ENCODE measurements around the gene LAGE3. TPM values are rescaled to one million over a fixed set of nuclear protein-coding genes. Genes with fewer than 3 reads are reported as not detected.
A peak's percentile ranks its signal among the peaks of the same experiment; 100 is the strongest.
"Not testable (repeated sequence)": the region's sequence is repeated elsewhere in the genome, so short reads cannot be mapped to it uniquely, and the experiment has no call there.

The LAGE3 gene
- total RNA-seq, 6 experiments from 2014 or later: 13.8 to 18.3 (median 17.4) TPM

- no peaks in the 10 kb centered on the region for H3K9me3 Mint-ChIP-seq
- peak overlapping the region; percentile 78 for H3K27ac Mint-ChIP-seq
- peaks cover 18% of the 10 kb centered on the region for H3K36me3 Mint-ChIP-seq (ENCODE audit: low read depth)
- no peak overlapping the region for H3K4me3 Mint-ChIP-seq
- H3K4me1 Mint-ChIP-seq (ENCODE audit: low read depth): peaks cover 10% of the 10 kb centered on the region
- peaks cover 4% of the 10 kb centered on the region for H3K27me3 Mint-ChIP-seq (ENCODE audit: insufficient read depth)
- TF ChIP-seq CTCF (IDR thresholded peaks at IDR 0.05): no peak
- no peak for DNase-seq
Observed at GRCh38 chrX:154506483-154507332, 27.6 kb upstream of the LAGE3 start.

GRCh38 chrX:154505734-154506133 lies 26.7 kb upstream of the LAGE3 start:
- TF ChIP-seq CTCF (IDR thresholded peaks at IDR 0.05): no peak
- H3K9me3 Mint-ChIP-seq: no peaks in the 10 kb centered on the region
- H3K27ac Mint-ChIP-seq: peak overlapping the region; percentile 78
- H3K4me3 Mint-ChIP-seq: no peak overlapping the region
- H3K4me1 Mint-ChIP-seq (ENCODE audit: low read depth): peaks cover 10% of the 10 kb centered on the region
- peaks cover 4% of the 10 kb centered on the region for H3K27me3 Mint-ChIP-seq (ENCODE audit: insufficient read depth)
- DNase-seq: peak; percentile 63
- peaks cover 13% of the 10 kb centered on the region for H3K36me3 Mint-ChIP-seq (ENCODE audit: low read depth)

GRCh38 chrX:154502989-154503388 lies 23.9 kb upstream of the LAGE3 start:
- Mint-ChIP-seq H3K27me3 (ENCODE audit: insufficient read depth) (peaks cover 4% of the 10 kb centered on the region), H3K27ac (no peak overlapping the region), H3K4me1 (ENCODE audit: low read depth) (peaks cover 11% of the 10 kb centered on the region), H3K9me3 (no peaks in the 10 kb centered on the region), H3K4me3 (no peak overlapping the region), H3K36me3 (ENCODE audit: low read depth) (peaks cover 4% of the 10 kb centered on the region; the same call in 1 of the 2 replicates)
- TF ChIP-seq CTCF (IDR thresholded peaks at IDR 0.05): no peak
- no peak for DNase-seq

- TF ChIP-seq CTCF (IDR thresholded peaks at IDR 0.05): no peak
- Mint-ChIP-seq H3K27ac (no peak overlapping the region), H3K27me3 (ENCODE audit: insufficient read depth) (peaks cover 4% of the 10 kb centered on the region), H3K9me3 (no peaks in the 10 kb centered on the region), H3K36me3 (ENCODE audit: low read depth) (peaks cover 4% of the 10 kb centered on the region; the same call in 1 of the 2 replicates), H3K4me3 (no peak overlapping the region), H3K4me1 (ENCODE audit: low read depth) (peaks cover 15% of the 10 kb centered on the region)
- DNase-seq: no peak
Observed at GRCh38 chrX:154502098-154502497, 23.0 kb upstream of the LAGE3 start.

- DNase-seq; H3K9me3 Mint-ChIP-seq; H3K36me3 Mint-ChIP-seq (ENCODE audit: low read depth); H3K4me3 Mint-ChIP-seq; H3K27me3 Mint-ChIP-seq (ENCODE audit: insufficient read depth); H3K27ac Mint-ChIP-seq: not testable (repeated sequence)
- H3K4me1 Mint-ChIP-seq (ENCODE audit: low read depth): peaks cover 15% of the 10 kb centered on the region
Observed at GRCh38 chrX:154501423-154501822, 22.3 kb upstream of the LAGE3 start.

- not testable (repeated sequence) for H3K4me3 Mint-ChIP-seq; H3K27ac Mint-ChIP-seq; H3K4me1 Mint-ChIP-seq (ENCODE audit: low read depth); H3K27me3 Mint-ChIP-seq (ENCODE audit: insufficient read depth); DNase-seq; H3K36me3 Mint-ChIP-seq (ENCODE audit: low read depth); H3K9me3 Mint-ChIP-seq
Observed at GRCh38 chrX:154496591-154497137, 17.6 kb upstream of the LAGE3 start.
